Thyroid gland (tissue), 4 donors: ENCODE results near the gene IGFBP7.

Source experiments
- CTCF ChIP-seq, 6 experiments: fragments of 200-600 bp in 3 of 6; fragments of 450-650 bp in 3 of 6; sonication (generic) in 3 of 6; IDR thresholded peaks; one replicate each; pipeline ENCODE4 v1.5.1; 2016 to 2019; ENCODE audit warnings: antibody characterized with exemption in 6 of 6, mild to moderate bottlenecking in 2 of 6, inconsistent platforms in 1 of 6, moderate library complexity in 1 of 6
- POLR2A ChIP-seq, 2 donors: fragments of 450-650 bp; IDR thresholded peaks; one replicate each; pipeline ENCODE4 v1.6.1; 2017; ENCODE audit warnings: antibody characterized with exemption in 2 of 2, mild to moderate bottlenecking in 2 of 2, moderate library complexity in 1 of 2

- TF ChIP-seq CTCF (IDR thresholded peaks at IDR 0.05) (no peak), POLR2A (IDR thresholded peaks at IDR 0.05) (no peak)
These were observed 9.1 kb downstream of the IGFBP7 start for GRCh38 chr4:57100979-57101651.
